ENCODE data around the gene EPX.

EPX gene

GRCh38 chr17:58186591-58186990, 5.9 kb upstream of the EPX start:
- Histone ChIP-seq H2AFZ (ENCODE audit: low read length, unreplicated experiment) (no peak overlapping the region), H3K27ac (ENCODE audit: low read depth, low read length) (no peak overlapping the region), H3K4me1 (ENCODE audit: control insufficient read depth, insufficient read depth, low read length, unreplicated experiment) (peaks cover 14% of the 10 kb centered on the region), H3K4me3 (ENCODE audit: low read depth, low read length) (no peak overlapping the region), H3K79me2 (ENCODE audit: control insufficient read depth, insufficient read depth, low read length, unreplicated experiment) (no peaks in the 10 kb centered on the region), H3K36me3 (ENCODE audit: insufficient read depth, low read length) (no peaks in the 10 kb centered on the region), H3K27me3 (ENCODE audit: insufficient read depth, low read length) (peaks cover 51% of the 10 kb centered on the region)

GRCh38 chr17:58187063-58187462, 5.5 kb upstream of the EPX start:
- Histone ChIP-seq H3K4me1 (ENCODE audit: control insufficient read depth, insufficient read depth, low read length, unreplicated experiment) (peaks cover 14% of the 10 kb centered on the region), H3K4me3 (ENCODE audit: low read depth, low read length) (no peak overlapping the region), H3K36me3 (ENCODE audit: insufficient read depth, low read length) (no peaks in the 10 kb centered on the region), H2AFZ (ENCODE audit: low read length, unreplicated experiment) (no peak overlapping the region), H3K27ac (ENCODE audit: low read depth, low read length) (no peak overlapping the region), H3K79me2 (ENCODE audit: control insufficient read depth, insufficient read depth, low read length, unreplicated experiment) (no peaks in the 10 kb centered on the region), H3K27me3 (ENCODE audit: insufficient read depth, low read length) (peaks cover 51% of the 10 kb centered on the region)

GRCh38 chr17:58187675-58188074, 4.9 kb upstream of the EPX start:
- H2AFZ ChIP-seq (ENCODE audit: low read length, unreplicated experiment), result no peak overlapping the region
- peaks cover 53% of the 10 kb centered on the region for H3K27me3 ChIP-seq (ENCODE audit: insufficient read depth, low read length)
- no peak overlapping the region for H3K27ac ChIP-seq (ENCODE audit: low read depth, low read length)
- H3K79me2 ChIP-seq (ENCODE audit: control insufficient read depth, insufficient read depth, low read length, unreplicated experiment), result no peaks in the 10 kb centered on the region
- H3K4me1 ChIP-seq (ENCODE audit: control insufficient read depth, insufficient read depth, low read length, unreplicated experiment), result peaks cover 14% of the 10 kb centered on the region
- no peak overlapping the region for H3K4me3 ChIP-seq (ENCODE audit: low read depth, low read length)
- no peaks in the 10 kb centered on the region for H3K36me3 ChIP-seq (ENCODE audit: insufficient read depth, low read length)

- H3K27ac ChIP-seq (ENCODE audit: low read depth, low read length), result no peak overlapping the region
- H3K4me3 ChIP-seq (ENCODE audit: low read depth, low read length), result 0 out of 2 replicates have a peak overlapping the region, but pooled peaks have one; percentile 7
- H3K36me3 ChIP-seq (ENCODE audit: insufficient read depth, low read length), result no peaks in the 10 kb centered on the region
- H3K27me3 ChIP-seq (ENCODE audit: insufficient read depth, low read length), result peaks cover 72% of the 10 kb centered on the region
- no peaks in the 10 kb centered on the region for H3K79me2 ChIP-seq (ENCODE audit: control insufficient read depth, insufficient read depth, low read length, unreplicated experiment)
- peaks cover 14% of the 10 kb centered on the region for H3K4me1 ChIP-seq (ENCODE audit: control insufficient read depth, insufficient read depth, low read length, unreplicated experiment)
- no peak overlapping the region for H2AFZ ChIP-seq (ENCODE audit: low read length, unreplicated experiment)
Observed at GRCh38 chr17:58189436-58190146, 2.9 kb upstream of the EPX start.

GRCh38 chr17:58191241-58191896, 1.2 kb upstream of the EPX start:
- peaks cover 14% of the 10 kb centered on the region for H3K4me1 ChIP-seq (ENCODE audit: control insufficient read depth, insufficient read depth, low read length, unreplicated experiment)
- no peaks in the 10 kb centered on the region for H3K79me2 ChIP-seq (ENCODE audit: control insufficient read depth, insufficient read depth, low read length, unreplicated experiment)
- H3K36me3 ChIP-seq (ENCODE audit: insufficient read depth, low read length), result no peaks in the 10 kb centered on the region
- H3K27me3 ChIP-seq (ENCODE audit: insufficient read depth, low read length), result peaks cover 73% of the 10 kb centered on the region
- H3K4me3 ChIP-seq (ENCODE audit: low read depth, low read length), result no peak overlapping the region
- no peak overlapping the region for H2AFZ ChIP-seq (ENCODE audit: low read length, unreplicated experiment)
- H3K27ac ChIP-seq (ENCODE audit: low read depth, low read length), result no peak overlapping the region

- Histone ChIP-seq H3K4me3 (ENCODE audit: low read depth, low read length) (no peak overlapping the region), H3K4me1 (ENCODE audit: control insufficient read depth, insufficient read depth, low read length, unreplicated experiment) (peaks cover 14% of the 10 kb centered on the region), H3K27ac (ENCODE audit: low read depth, low read length) (no peak overlapping the region), H2AFZ (ENCODE audit: low read length, unreplicated experiment) (no peak overlapping the region), H3K27me3 (ENCODE audit: insufficient read depth, low read length) (peaks cover 75% of the 10 kb centered on the region), H3K79me2 (ENCODE audit: control insufficient read depth, insufficient read depth, low read length, unreplicated experiment) (no peaks in the 10 kb centered on the region), H3K36me3 (ENCODE audit: insufficient read depth, low read length) (no peaks in the 10 kb centered on the region)
Observed at GRCh38 chr17:58193641-58194255, 1.2 kb downstream of the EPX start.

- peaks cover 83% of the 10 kb centered on the region for H3K27me3 ChIP-seq (ENCODE audit: insufficient read depth, low read length)
- H3K4me3 ChIP-seq (ENCODE audit: low read depth, low read length), result no peak overlapping the region
- no peak overlapping the region for H3K27ac ChIP-seq (ENCODE audit: low read depth, low read length)
- H3K4me1 ChIP-seq (ENCODE audit: control insufficient read depth, insufficient read depth, low read length, unreplicated experiment), result no peaks in the 10 kb centered on the region
- H2AFZ ChIP-seq (ENCODE audit: low read length, unreplicated experiment), result no peak overlapping the region
- H3K36me3 ChIP-seq (ENCODE audit: insufficient read depth, low read length), result no peaks in the 10 kb centered on the region
- H3K79me2 ChIP-seq (ENCODE audit: control insufficient read depth, insufficient read depth, low read length, unreplicated experiment), result no peaks in the 10 kb centered on the region
Observed at GRCh38 chr17:58195518-58196123, 3.1 kb downstream of the EPX start.

- Histone ChIP-seq H3K4me1 (ENCODE audit: control insufficient read depth, insufficient read depth, low read length, unreplicated experiment) (no peaks in the 10 kb centered on the region), H3K27me3 (ENCODE audit: insufficient read depth, low read length) (peaks cover 73% of the 10 kb centered on the region), H3K79me2 (ENCODE audit: control insufficient read depth, insufficient read depth, low read length, unreplicated experiment) (no peaks in the 10 kb centered on the region), H3K4me3 (ENCODE audit: low read depth, low read length) (no peak overlapping the region), H3K27ac (ENCODE audit: low read depth, low read length) (no peak overlapping the region), H3K36me3 (ENCODE audit: insufficient read depth, low read length) (no peaks in the 10 kb centered on the region), H2AFZ (ENCODE audit: low read length, unreplicated experiment) (no peak overlapping the region)
Observed at GRCh38 chr17:58196610-58197009, 4.1 kb downstream of the EPX start.

GRCh38 chr17:58200024-58200633, 7.6 kb downstream of the EPX start:
- Histone ChIP-seq H3K27me3 (ENCODE audit: insufficient read depth, low read length) (peaks cover 39% of the 10 kb centered on the region), H3K27ac (ENCODE audit: low read depth, low read length) (no peak overlapping the region), H3K79me2 (ENCODE audit: control insufficient read depth, insufficient read depth, low read length, unreplicated experiment) (no peaks in the 10 kb centered on the region), H3K4me1 (ENCODE audit: control insufficient read depth, insufficient read depth, low read length, unreplicated experiment) (no peaks in the 10 kb centered on the region), H3K36me3 (ENCODE audit: insufficient read depth, low read length) (no peaks in the 10 kb centered on the region), H3K4me3 (ENCODE audit: low read depth, low read length) (no peak overlapping the region), H2AFZ (ENCODE audit: low read length, unreplicated experiment) (no peak overlapping the region)

- no peak overlapping the region for H3K4me3 ChIP-seq (ENCODE audit: low read depth, low read length)
- no peaks in the 10 kb centered on the region for H3K36me3 ChIP-seq (ENCODE audit: insufficient read depth, low read length)
- H3K27ac ChIP-seq (ENCODE audit: low read depth, low read length), result no peak overlapping the region
- H3K27me3 ChIP-seq (ENCODE audit: insufficient read depth, low read length), result peaks cover 19% of the 10 kb centered on the region
- no peaks in the 10 kb centered on the region for H3K4me1 ChIP-seq (ENCODE audit: control insufficient read depth, insufficient read depth, low read length, unreplicated experiment)
- no peak overlapping the region for H2AFZ ChIP-seq (ENCODE audit: low read length, unreplicated experiment)
- H3K79me2 ChIP-seq (ENCODE audit: control insufficient read depth, insufficient read depth, low read length, unreplicated experiment), result no peaks in the 10 kb centered on the region
Observed at GRCh38 chr17:58202859-58203258, 10.3 kb downstream of the EPX start.
